GM19351 (cell line): ENCODE data around the gene FBXO5.
"Not testable (repeated sequence)": the region's sequence is repeated elsewhere in the genome, so short reads cannot be mapped to it uniquely, and the experiment has no call there.

Experiments used
- ATAC-seq: cut with Tn5 transposase; IDR thresholded peaks from one replicate; pipeline ENCODE4 v1.9.1; 2021; ENCODE audit warnings: mild to moderate bottlenecking, moderate library complexity; ENCODE audit not compliant: unreplicated experiment

FBXO5 gene, protein sequence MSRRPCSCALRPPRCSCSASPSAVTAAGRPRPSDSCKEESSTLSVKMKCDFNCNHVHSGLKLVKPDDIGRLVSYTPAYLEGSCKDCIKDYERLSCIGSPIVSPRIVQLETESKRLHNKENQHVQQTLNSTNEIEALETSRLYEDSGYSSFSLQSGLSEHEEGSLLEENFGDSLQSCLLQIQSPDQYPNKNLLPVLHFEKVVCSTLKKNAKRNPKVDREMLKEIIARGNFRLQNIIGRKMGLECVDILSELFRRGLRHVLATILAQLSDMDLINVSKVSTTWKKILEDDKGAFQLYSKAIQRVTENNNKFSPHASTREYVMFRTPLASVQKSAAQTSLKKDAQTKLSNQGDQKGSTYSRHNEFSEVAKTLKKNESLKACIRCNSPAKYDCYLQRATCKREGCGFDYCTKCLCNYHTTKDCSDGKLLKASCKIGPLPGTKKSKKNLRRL

GRCh38 chr6:152982904-152983636 lies at the start of gene FBXO5:
Gene FBXO5, minus strand, starts transcription at chr6:152983041. Its CDS starts 82 bp downstream, at chr6:152982959.
- ATAC-seq, result peak; percentile 74

DNA sequence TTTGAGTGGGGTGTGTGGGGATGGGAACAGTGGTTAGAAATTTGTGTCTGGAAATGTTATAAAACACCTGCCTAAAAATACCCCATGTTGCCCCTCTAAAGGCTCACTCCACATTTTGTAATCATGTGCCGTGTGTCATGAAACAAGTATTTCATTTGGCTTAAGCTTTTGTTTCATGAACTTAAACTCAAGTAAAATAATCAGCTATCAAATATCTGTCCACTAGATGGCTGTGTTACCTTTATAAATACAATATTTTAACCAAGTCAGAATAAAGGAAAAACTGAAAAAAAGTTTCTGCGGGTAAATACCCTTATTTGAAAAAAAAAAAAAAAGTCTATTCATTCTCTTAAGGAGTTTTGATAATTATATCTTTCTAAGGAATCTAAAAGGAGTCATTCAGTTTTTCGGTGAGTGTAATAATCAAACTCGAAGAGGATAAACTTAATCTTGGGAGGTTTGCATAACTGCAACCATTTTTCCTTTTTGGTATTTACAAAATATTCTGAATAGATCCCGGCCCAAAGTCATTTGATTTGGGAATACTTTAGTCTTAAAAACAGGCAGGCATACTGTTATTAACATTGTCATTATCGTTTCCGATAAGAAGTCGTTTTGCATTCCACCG lies 49.5 kb upstream of the FBXO5 start:
- ATAC-seq, result peak; percentile 64

DNA sequence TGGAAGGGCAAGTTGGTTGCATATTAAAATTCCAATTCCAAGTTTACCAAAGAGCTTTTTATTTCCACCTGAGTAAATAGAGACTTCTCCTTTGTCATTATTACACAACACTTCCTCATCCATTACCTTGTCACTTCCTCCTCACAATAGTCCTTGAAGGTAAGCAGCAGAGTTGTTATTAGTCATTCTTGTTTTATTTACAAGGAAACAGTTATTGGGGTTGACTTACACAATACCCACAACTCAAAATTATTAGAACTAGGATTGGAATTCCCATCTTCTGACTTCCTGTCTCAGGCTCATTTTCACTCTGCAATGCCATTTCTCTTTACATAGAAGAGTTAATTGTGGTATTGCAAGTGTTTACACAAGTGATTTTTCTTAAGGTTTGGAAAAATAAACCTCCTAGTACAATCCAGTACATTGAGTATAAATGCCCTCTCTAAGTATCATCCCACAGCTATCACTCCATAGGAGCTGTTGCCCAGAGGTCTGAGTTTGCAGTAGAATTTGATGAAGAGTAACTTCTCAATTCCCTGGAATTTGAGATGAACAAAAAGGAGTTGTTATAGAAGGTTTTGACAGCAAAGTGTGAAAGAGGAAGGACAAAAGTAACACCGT lies 48.6 kb upstream of the FBXO5 start:
- ATAC-seq, result no peak

DNA sequence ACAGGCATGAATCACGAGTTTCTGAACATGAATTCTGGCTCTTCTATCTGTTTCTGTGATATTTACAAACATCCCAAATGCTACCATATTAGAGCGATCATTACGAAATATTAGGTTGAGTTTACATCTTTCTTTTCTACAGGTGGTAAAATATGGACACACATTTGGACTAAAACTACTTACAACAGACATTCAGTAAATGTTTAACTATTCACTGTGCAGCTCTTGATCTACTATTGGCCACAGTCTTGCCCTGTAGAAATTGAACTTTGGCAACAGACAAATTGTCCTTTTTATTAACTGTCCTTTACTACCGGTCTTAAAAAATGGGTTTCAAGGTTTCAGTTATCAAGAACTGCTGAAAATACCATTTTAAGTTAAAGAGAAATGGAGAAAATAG lies 46.1 kb upstream of the FBXO5 start:
- ATAC-seq, result no peak

DNA sequence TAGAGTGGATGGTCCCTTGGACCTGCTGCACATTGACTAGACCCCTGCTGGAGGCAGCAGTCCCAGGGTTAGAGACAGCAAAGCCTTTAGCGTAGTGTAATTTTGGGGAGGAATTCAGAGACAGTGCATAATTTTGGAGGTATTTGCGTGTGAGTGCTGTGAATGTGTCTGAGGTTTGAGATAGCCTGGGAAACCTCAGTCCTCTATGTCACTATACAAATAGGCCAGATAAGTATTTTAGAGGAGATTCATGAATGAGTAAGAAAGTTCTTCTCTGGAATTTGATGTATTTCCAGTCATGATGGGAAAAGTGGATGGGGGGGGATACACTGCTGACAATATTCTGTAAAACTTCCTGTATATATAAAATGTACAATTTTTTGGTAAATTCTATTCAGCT lies 45.4 kb upstream of the FBXO5 start:
- ATAC-seq, result no peak

DNA sequence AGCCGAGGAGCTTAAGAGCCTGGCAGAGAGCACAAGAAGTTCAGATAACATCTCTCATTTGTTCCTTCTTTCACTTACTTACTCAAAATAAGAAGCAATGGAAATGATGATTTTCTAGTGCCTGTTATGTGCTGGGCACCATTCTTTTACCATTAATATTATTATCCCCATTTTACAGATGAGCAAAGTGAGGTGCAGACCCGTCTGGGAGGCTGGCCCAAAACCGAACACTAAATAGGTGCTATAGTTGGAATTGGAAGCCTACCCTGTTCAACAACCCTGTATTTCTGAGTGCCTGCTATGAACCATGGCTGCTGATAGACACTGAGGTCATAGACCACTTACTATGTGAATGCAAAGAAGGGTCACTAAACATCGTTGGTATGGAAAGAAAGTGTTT lies 44.6 kb upstream of the FBXO5 start:
- ATAC-seq, result no peak

GRCh38 chr6:153024709-153025017 lies 41.8 kb upstream of the FBXO5 start:
- ATAC-seq, result no peak

DNA sequence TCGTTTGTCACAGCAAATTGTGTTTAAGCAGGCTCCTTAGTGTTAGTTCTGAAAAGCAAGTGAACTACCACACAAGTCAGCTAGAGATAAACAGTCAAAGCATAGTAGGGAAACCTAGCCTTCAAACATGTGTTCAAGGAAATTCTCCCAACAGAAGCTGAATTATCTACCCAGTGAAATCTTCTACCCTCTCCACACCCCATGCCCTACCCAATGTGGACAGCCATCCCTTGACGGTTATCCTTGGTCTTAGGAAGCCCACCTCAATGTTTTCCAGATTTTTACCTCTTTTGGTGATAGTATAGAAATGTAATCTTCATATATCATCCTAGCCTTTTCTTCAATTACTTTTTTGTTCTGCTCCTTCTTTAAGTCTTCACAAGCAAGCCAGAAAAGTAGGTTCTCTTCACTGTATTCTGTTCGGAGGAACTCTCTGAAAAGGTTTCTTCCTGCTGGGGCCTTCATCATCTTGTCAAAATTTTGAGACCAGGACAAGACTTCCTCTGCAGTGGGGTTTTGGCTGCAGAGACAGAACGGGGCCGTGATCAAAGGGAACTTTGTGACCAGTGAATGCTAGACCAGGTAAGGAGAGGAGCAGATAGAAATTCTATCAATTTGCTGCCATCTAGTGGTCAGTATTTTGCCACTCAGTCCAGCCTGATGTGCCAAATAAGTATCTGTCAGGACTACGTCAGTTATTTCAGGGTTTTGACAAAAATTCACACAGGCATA lies 41.3 kb upstream of the FBXO5 start:
- peak; percentile 98 for ATAC-seq

- no peak for ATAC-seq
These were observed 35.5 kb upstream of the FBXO5 start for GRCh38 chr6:153018355-153018754.

DNA sequence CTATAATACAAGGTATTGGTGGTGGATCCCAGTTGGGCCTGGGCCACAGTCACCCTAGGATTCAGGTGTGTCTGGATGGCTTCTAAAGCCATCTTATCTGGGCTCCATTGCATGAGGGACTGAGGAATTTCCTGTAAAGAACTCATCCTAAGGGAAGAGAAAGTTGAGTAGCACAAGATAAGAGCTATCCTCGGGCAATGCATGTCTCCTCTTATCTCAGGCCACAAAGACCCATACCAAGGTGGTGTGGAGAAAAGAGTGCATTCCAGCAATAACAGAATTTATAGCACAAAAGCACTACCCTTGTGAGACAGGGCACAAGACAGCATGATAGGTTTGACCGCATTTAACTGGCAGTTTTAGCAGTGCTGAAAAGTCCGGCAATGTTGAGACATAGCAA lies 34.0 kb upstream of the FBXO5 start:
- no peak for ATAC-seq

GRCh38 chr6:153015094-153015640 lies 32.3 kb upstream of the FBXO5 start:
- ATAC-seq, result no peak

- ATAC-seq, result no peak
These were observed 30.6 kb upstream of the FBXO5 start for GRCh38 chr6:153013438-153013837.

DNA sequence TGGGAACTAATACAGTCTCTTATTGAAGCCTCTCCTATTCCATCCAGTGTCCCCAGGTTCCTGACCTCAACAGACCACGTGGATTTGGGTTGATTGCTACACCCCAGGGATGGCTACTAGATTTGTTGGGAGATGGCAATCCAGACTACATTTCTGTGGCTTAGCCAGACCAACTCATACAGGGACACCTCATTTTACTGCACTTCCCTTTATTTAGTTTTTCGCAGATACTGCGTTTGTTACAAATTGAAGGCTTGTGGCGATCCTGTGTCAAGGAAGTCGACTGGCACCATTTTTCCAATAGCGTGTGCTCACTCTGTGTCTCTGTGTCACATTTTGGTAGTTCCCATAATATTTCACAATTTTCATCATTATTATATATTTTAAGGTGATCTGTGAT lies 30.0 kb upstream of the FBXO5 start:
- ATAC-seq, result no peak

DNA sequence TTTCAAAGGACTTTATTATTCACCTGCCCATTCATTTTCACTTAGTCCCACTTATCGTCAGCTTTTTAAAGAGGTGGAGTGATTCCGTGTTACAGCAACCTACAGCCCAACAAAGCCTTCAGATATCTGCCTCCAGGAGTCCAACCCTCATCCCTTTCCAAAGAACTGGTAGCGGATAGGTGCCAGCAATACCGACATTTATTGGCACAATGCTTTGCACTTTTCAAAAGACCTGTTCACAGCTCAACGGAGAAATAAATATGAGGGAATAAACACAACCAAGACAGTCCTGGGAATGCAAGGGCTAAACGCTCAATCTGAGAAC lies 20.5 kb upstream of the FBXO5 start:
- ATAC-seq, result peak; percentile 7

- ATAC-seq, result peak; percentile 86
These were observed 19.9 kb upstream of the FBXO5 start, which contains the start of gene MTRF1L for GRCh38 chr6:153002613-153003365. Gene MTRF1L, minus strand, starts transcription at chr6:153002709. Its CDS starts 24 bp downstream, at chr6:153002685.

DNA sequence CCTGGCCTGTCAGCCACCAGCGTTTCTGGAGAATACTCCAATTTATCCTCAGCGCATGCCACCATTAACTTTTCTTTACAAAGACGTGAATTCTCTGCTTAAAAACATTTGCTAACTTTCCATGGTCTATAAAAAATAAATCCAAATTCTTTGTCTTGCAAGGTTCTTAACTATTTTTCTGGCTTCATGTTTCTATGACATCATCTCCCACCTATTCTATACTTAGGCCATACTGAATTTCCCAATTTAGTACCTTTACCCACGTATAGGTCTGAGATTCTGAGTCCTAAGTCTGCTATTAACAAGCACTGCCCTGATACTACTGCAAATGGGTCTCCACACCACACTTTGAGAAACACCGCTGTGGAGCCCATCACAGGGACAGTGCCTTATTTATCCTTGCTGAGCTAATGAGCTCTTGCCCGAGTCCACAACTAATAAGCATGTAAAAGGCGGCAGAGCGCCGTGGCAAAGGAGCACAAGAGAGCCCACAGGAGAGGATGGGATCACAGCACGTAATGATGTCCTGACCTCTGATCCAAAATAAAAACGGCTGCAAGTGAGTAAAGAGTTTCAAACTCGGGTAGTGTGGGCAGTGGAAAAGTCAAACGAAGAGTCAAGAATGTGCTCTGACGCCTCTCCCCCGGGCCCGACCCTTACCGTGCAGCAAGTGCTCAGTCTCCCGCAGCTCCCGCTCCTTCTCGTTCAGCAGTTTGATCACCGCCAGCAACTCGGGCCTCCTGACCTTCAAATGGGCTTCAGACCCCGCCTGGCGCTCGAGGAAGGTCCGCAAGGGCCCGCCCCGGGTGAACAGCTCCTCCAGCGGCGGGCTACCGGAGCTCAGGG lies 19.1 kb upstream of the FBXO5 start:
- peak; percentile 27 for ATAC-seq

- ATAC-seq, result not testable (repeated sequence)
These were observed 17.9 kb upstream of the FBXO5 start for GRCh38 chr6:153000790-153001189.

DNA sequence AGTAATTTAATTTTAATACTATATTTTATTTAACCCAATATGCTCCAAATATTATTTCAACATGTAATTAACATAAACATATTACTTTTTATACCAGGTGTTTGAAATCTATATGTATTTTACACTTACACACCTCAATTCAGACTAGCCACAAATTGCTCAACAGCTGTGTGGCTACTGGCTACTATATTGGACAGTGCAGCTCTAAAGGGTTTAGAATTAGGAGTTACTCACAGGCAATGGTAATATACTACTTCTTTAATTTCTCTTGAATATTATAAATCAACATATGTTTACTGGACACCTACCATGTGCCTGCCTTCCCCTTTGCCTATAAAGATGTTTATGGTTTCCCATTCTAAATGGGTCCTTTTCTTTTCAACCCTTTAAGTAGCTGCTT lies 17.4 kb upstream of the FBXO5 start:
- ATAC-seq, result no peak

DNA sequence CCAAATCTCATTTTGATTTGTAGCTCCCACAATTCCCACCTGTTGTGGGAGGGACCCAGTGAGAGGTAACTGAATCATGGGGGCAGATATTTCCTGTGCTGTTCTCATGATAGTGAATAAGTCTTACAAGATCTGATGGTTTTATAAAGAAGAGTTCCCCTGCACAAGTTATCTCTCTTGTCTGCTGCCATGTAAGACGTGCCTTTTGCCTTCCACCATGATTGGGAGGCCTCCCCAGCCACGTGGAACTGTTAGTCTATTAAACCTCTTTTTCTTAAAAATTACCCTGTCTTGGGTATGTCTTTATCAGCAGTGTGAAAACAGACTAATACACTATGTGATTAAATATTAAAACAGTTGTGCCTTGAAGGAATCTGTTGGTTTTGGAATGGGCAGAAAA lies 16.7 kb upstream of the FBXO5 start:
- ATAC-seq, result not testable (repeated sequence)
